Gastrocnemius medialis (tissue), 4 donors: ENCODE data around the gene LYZL1. TPM values are rescaled to one million over a fixed set of nuclear protein-coding genes. Genes with fewer than 3 reads are reported as not detected.

Source experiments
- ATAC-seq, 2 donors: fragments of 150-250 bp; one replicate each; pipeline ENCODE4 v1.9.1; 2016
- DNase-seq, 2 donors: peaks; one replicate each; pipeline ENCODE4 v3.0.0-alpha.2; 2019
- H3K27ac ChIP-seq, 4 donors: fragments of 200-600 bp; sonication (generic); 1 replicate in 1 of 4; 2 replicates in 3 of 4; pipeline ENCODE4 v1.5.1; 2016 to 2018; ENCODE audit warnings: mild to moderate bottlenecking in 2 of 4, moderate library complexity in 1 of 4
- H3K27me3 ChIP-seq, 3 donors: fragments of 200-600 bp; sonication (generic) in 2 of 3; 1 replicate in 1 of 3; 2 replicates in 2 of 3; pipeline versions ENCODE4 v1.5.1 to v1.6.0; 2016 to 2019; ENCODE audit warnings: mild to moderate bottlenecking in 1 of 3, moderate library complexity in 1 of 3
- H3K36me3 ChIP-seq, 2 donors: fragments of 200-600 bp; sonication (generic) in 1 of 2; one replicate each; pipeline ENCODE4 v1.5.1; 2017 to 2018
- H3K4me1 ChIP-seq, 2 donors: fragments of 200-600 bp; sonication (generic) in 1 of 2; one replicate each; pipeline ENCODE4 v1.5.1; 2016 to 2017; ENCODE audit warnings: mild to moderate bottlenecking in 2 of 2
- H3K4me3 ChIP-seq, 4 donors: fragments of 200-600 bp; sonication (generic) in 3 of 4; 1 replicate in 1 of 4; 2 replicates in 3 of 4; pipeline ENCODE4 v1.5.1; 2016 to 2019; ENCODE audit warnings: mild to moderate bottlenecking in 2 of 4
- H3K9me3 ChIP-seq, 3 donors: fragments of 200-600 bp; sonication (generic) in 2 of 3; 1 replicate in 1 of 3; 2 replicates in 2 of 3; pipeline ENCODE4 v1.5.1; 2016 to 2019
- POLR2A ChIP-seq, 2 donors: fragments of 450-650 bp; IDR thresholded peaks; one replicate each; pipeline ENCODE4 v1.6.1; 2017; ENCODE audit warnings: antibody characterized with exemption in 2 of 2, mild to moderate bottlenecking in 2 of 2, moderate library complexity in 2 of 2
- in situ Hi-C, 4 donors: fragments of 200-750 bp; cut with MboI; loops; one replicate each; pipeline versions ENCODE4 v1.15.0 to v1.8.0; 2017; ENCODE audit warnings: low sequenced_read_pairs in 4 of 4
- intact Hi-C: fragments of 100-400 bp; cut with DNase I; formaldehyde crosslinking; loops from one replicate; pipeline ENCODE4 v1.15.1; 2023; ENCODE audit warnings: low total_unique reads
- total RNA-seq, 4 donors: library from RNA; depleted of rRNA; stranded (reverse); fragments of >200 nt; gene quantifications; one replicate each; pipeline versions ENCODE4 v1.1.0 to v1.2.3, GENCODE V29; 2016
- TF ChIP-seq, protein P1 (sequence below), 5 experiments: fragments of 450-650 bp in 3 of 5; fragments of 200-600 bp in 2 of 5; sonication (generic) in 2 of 5; IDR thresholded peaks in 4 of 5; conservative IDR thresholded peaks in 1 of 5; 1 replicate in 4 of 5; 2 replicates in 1 of 5; pipeline ENCODE4 v1.5.1; 2016 to 2019; ENCODE audit warnings: antibody characterized with exemption in 5 of 5, mild to moderate bottlenecking in 3 of 5, moderate library complexity in 3 of 5

The LYZL1 gene
- total RNA-seq, 4 donors from 2014 or later = not detected

DNA sequence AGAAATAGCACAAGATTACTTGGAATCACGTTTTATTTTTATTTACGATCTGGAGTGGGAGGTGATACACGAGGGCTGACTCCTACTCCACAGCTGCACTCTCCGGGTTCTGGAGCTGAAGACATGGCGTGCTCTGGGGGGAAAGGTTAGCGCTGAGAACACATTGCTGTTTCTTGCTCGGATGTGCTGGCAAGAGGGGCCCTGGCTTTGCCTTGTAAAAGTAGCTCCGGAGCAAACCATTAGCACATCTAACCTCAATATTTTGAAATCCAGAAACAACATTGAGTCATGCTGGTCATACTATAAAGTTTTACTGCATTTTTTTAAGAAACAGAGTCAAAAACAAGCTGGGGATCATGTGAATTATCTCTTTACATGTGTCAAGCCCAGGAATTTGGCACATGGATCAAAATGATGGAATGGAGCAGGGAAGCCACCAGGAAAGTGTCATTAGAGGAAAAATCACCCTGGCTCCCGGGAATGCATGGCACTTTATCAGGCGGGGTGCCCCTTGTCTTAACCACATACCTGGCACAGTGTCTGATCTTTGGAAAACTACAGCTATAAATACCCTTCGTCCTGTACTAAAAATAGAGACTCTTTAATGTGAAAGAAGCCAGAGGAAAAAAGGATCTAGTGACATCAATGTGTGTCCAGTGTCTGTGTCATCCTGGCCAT lies 31.6 kb upstream of the LYZL1 start:
- Histone ChIP-seq H3K9me3 (no peaks in the 10 kb centered on the region), H3K4me1 (peaks cover 17% of the 10 kb centered on the region in 2 donors), H3K36me3 (no peaks in the 10 kb centered on the region), H3K27me3 (no peaks in the 10 kb centered on the region), H3K27ac (peak overlapping the region; percentile 48 to 70 (median 60)), H3K4me3 (peak overlapping the region in 2 of 4 donors; percentile 8 to 34)
- intact Hi-C loops = no loop called here
- no peak for TF ChIP-seq POLR2A (IDR thresholded peaks at IDR 0.05)
- TF ChIP-seq, protein P1, sequence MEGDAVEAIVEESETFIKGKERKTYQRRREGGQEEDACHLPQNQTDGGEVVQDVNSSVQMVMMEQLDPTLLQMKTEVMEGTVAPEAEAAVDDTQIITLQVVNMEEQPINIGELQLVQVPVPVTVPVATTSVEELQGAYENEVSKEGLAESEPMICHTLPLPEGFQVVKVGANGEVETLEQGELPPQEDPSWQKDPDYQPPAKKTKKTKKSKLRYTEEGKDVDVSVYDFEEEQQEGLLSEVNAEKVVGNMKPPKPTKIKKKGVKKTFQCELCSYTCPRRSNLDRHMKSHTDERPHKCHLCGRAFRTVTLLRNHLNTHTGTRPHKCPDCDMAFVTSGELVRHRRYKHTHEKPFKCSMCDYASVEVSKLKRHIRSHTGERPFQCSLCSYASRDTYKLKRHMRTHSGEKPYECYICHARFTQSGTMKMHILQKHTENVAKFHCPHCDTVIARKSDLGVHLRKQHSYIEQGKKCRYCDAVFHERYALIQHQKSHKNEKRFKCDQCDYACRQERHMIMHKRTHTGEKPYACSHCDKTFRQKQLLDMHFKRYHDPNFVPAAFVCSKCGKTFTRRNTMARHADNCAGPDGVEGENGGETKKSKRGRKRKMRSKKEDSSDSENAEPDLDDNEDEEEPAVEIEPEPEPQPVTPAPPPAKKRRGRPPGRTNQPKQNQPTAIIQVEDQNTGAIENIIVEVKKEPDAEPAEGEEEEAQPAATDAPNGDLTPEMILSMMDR (IDR thresholded peaks at IDR 0.05 in 4 of 5, conservative IDR thresholded peaks at IDR 0.05 in 1 of 5) = no peak
- DNase-seq = peak; percentile 70 to 80
- peak; percentile 80 to 84 for ATAC-seq
- in situ Hi-C loops = no loop called here

DNA sequence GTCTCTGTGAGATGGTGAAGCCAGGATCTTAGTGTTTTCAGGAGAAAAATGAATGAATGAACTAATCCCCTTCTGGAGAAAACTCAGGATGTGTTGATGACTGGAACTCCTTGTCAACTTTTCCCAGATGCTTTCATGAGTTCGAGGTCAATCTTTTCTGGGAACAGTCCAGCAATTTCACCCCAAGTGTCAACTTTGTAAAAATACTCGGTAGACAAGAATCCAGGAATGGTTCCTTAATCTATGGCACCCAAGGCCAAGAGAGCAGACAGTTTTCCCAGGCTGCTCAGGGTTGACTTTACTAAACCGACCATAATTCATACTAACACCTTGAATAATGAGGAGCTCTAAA lies 31.1 kb upstream of the LYZL1 start:
- H3K9me3 ChIP-seq = no peaks in the 10 kb centered on the region
- H3K4me3 ChIP-seq = no peak overlapping the region
- no peaks in the 10 kb centered on the region for H3K36me3 ChIP-seq
- no peaks in the 10 kb centered on the region for H3K27me3 ChIP-seq
- intact Hi-C loops = no loop called here
- ATAC-seq (no peak), DNase-seq (no peak)
- TF ChIP-seq, protein P1 (IDR thresholded peaks at IDR 0.05 in 4 of 5, conservative IDR thresholded peaks at IDR 0.05 in 1 of 5) = no peak
- TF ChIP-seq POLR2A (IDR thresholded peaks at IDR 0.05) = no peak
- H3K27ac ChIP-seq = peak overlapping the region; percentile 48 to 70 (median 60)
- peaks cover 17% of the 10 kb centered on the region in 2 donors for H3K4me1 ChIP-seq
- in situ Hi-C loops = no loop called here

DNA sequence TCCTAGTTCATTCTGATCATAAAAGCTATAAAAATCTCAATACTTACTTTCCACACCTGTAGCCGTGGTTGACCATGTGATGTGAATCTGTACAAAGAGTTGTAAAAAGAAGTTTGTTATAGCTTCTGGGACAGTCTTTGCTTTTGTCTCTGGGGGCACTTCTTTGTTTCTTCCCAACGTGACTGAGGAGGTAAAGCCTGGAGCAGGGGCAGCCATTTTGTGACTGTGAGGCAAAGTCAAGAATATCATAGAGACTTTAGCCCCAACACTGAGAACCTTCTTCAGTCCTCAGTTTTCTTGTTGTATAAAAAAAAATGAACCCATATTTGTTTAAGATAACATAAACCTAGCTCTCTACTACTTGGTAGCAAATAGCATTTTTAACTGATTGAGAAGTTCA lies 29.4 kb upstream of the LYZL1 start:
- in situ Hi-C loops = no loop called here
- DNase-seq (no peak), ATAC-seq (no peak)
- no peaks in the 10 kb centered on the region for H3K36me3 ChIP-seq
- peaks cover 13 to 17% of the 10 kb centered on the region in 2 donors for H3K4me1 ChIP-seq
- no peak overlapping the region for H3K27ac ChIP-seq
- no peaks in the 10 kb centered on the region for H3K27me3 ChIP-seq
- TF ChIP-seq POLR2A (IDR thresholded peaks at IDR 0.05) = no peak
- TF ChIP-seq, protein P1 (IDR thresholded peaks at IDR 0.05 in 4 of 5, conservative IDR thresholded peaks at IDR 0.05 in 1 of 5) = no peak
- no peak overlapping the region for H3K4me3 ChIP-seq
- intact Hi-C loops = no loop called here
- no peaks in the 10 kb centered on the region for H3K9me3 ChIP-seq

DNA sequence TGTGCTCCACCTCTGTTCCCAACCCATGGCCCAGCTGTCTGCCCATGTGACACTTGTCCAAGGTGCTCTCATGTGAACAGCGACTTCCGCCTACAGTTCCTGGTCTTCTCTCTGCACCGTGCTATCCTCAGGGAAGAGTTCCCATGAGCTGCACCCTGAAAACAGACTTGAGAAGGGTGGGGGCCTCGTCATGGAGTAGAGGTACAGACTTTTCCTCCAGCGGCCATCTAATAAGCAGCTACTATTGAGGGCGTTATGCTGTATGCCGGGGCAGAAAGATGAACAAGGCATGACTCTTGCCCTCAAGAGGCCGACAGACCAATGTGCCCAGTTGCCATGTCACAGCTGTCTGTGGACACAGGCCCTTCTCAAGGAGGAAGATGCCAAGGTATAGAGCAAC lies 25.4 kb upstream of the LYZL1 start:
- in situ Hi-C loops = no loop called here
- DNase-seq = no peak

More for the DNA sequence above, 25.4 kb upstream of the LYZL1 start:
- intact Hi-C loops = no loop called here
- H3K36me3 ChIP-seq = no peaks in the 10 kb centered on the region
- no peaks in the 10 kb centered on the region for H3K27me3 ChIP-seq
- ATAC-seq = no peak
- no peak overlapping the region for H3K4me3 ChIP-seq
- TF ChIP-seq, protein P1 (IDR thresholded peaks at IDR 0.05 in 4 of 5, conservative IDR thresholded peaks at IDR 0.05 in 1 of 5) = no peak
- no peak for TF ChIP-seq POLR2A (IDR thresholded peaks at IDR 0.05)
- no peak overlapping the region for H3K27ac ChIP-seq
- H3K9me3 ChIP-seq = no peaks in the 10 kb centered on the region
- peaks cover 0 to under 1% of the 10 kb centered on the region in 2 donors for H3K4me1 ChIP-seq
